Panc1 (cell line): Measurements from ENCODE around the gene HHIP. TPM values are rescaled to one million over a fixed set of nuclear protein-coding genes. Genes with fewer than 3 reads are reported as not detected.

Experiments
- ATAC-seq: fragments of 200-7000 bp; cut with Tn5 transposase; 2 replicates; pipeline ENCODE4 v1.9.1; 2020; ENCODE audit warnings: mild to moderate bottlenecking, moderate library complexity
- BruUV-seq: library from RNA; stranded (reverse); fragments of 400-500 nt; replicated peaks from 2 replicates; lab custom pipeline; 2021; lab: Mats Ljungman, UMichigan
- CTCF ChIA-PET: fragments of 300-600 bp; sonication (Branson Sonifier 250); formaldehyde crosslinking; loops from one replicate; lab custom pipeline; 2022; ENCODE audit warnings: antibody characterized with exemption; lab: Charles Lee
- POLR2A ChIA-PET: fragments of 300-600 bp; sonication (Branson Sonifier 250); formaldehyde crosslinking; loops from one replicate; lab custom pipeline; 2022; ENCODE audit warnings: antibody characterized with exemption; lab: Charles Lee
- DNase-seq: peaks from one replicate; pipeline ENCODE4 v3.0.0-alpha.2; 2010; ENCODE audit warnings: low read depth, low spot score
- H3K27ac ChIP-seq: 2 replicates; pipeline ENCODE4 v1.5.1; 2011; ENCODE audit warnings: mild to moderate bottlenecking, low read length, inconsistent platforms
- H3K27me3 ChIP-seq: fragments of 200-500 bp; sonication (Bioruptor generic); 2 replicates; pipeline ENCODE4 v1.6.0; 2014; ENCODE audit warnings: low read length, inconsistent platforms; ENCODE audit not compliant: control insufficient read depth, insufficient read depth
- H3K36me3 ChIP-seq: fragments of 200-500 bp; sonication (Bioruptor generic); 2 replicates; pipeline ENCODE4 v1.5.1; 2014; ENCODE audit warnings: inconsistent platforms, mild to moderate bottlenecking, low read length, moderate library complexity; ENCODE audit not compliant: control insufficient read depth, insufficient read depth
- H3K4me1 ChIP-seq: 2 replicates; pipeline ENCODE4 v1.5.1; 2011; ENCODE audit warnings: inconsistent platforms, mild to moderate bottlenecking, low read length, moderate library complexity; ENCODE audit not compliant: control insufficient read depth, insufficient read depth
- H3K4me3 ChIP-seq, 2 experiments: 2 replicates each; pipeline ENCODE4 v1.5.1; 2011 to 2012; ENCODE audit warnings: low read depth in 2 of 2, low read length in 2 of 2, mild to moderate bottlenecking in 2 of 2, inconsistent platforms in 1 of 2, moderate library complexity in 1 of 2
- H3K9me3 ChIP-seq: fragments of 200-500 bp; sonication (Bioruptor generic); 2 replicates; pipeline ENCODE4 v1.5.1; 2014; ENCODE audit warnings: low read depth, mild to moderate bottlenecking, inconsistent platforms, low read length, moderate library complexity; ENCODE audit not compliant: control insufficient read depth, insufficient read depth
- POLR2AphosphoS5 ChIP-seq: IDR thresholded peaks from 2 replicates; pipeline ENCODE4 v1.6.1; 2012; ENCODE audit warnings: mild to moderate bottlenecking, low read depth, low read length, moderate library complexity
- SIN3A ChIP-seq: IDR thresholded peaks from 2 replicates; pipeline ENCODE4 v1.6.1; 2012; ENCODE audit warnings: low read depth, mild to moderate bottlenecking, low read length, moderate library complexity, borderline replicate concordance; ENCODE audit not compliant: insufficient read depth
- TCF7L2 ChIP-seq: IDR thresholded peaks from 2 replicates; pipeline ENCODE4 v1.6.1; 2011; ENCODE audit warnings: mild to moderate bottlenecking, low read depth, low read length, inconsistent platforms
- in situ Hi-C: cut with HindIII; loops from 2 replicates; pipeline ENCODE4 v1.10.0; 2016; ENCODE audit warnings: low sequenced_read_pairs, low pct_unique_long_range_greater_than_20kb
- intact Hi-C: fragments of 100-400 bp; cut with micrococcal nuclease; formaldehyde crosslinking; loops from one replicate; pipeline ENCODE4 v1.10.0; 2022; ENCODE audit not compliant: unreplicated experiment
- total RNA-seq: library from RNA; stranded (reverse); gene quantifications from one replicate; pipeline ENCODE4 v1.2.1, GENCODE V29; 2021; ENCODE audit not compliant: unreplicated experiment
- TF ChIP-seq, protein P1 (sequence below), 2 experiments: IDR thresholded peaks; 2 replicates each; pipeline ENCODE4 v1.6.1; 2011 to 2012; ENCODE audit warnings: low read depth in 2 of 2, control low read depth in 1 of 2, low read length in 1 of 2, mild to moderate bottlenecking in 1 of 2, moderate library complexity in 1 of 2; ENCODE audit not compliant: insufficient read depth in 1 of 2
- TF ChIP-seq, protein P2 (sequence below): fragments of 450-650 bp; IDR thresholded peaks from 2 replicates; pipeline ENCODE4 v1.5.1; 2017; ENCODE audit warnings: mild to moderate bottlenecking

Gene HHIP
- total RNA-seq, 1 experiment from 2014 or later = 0.08 TPM

DNA sequence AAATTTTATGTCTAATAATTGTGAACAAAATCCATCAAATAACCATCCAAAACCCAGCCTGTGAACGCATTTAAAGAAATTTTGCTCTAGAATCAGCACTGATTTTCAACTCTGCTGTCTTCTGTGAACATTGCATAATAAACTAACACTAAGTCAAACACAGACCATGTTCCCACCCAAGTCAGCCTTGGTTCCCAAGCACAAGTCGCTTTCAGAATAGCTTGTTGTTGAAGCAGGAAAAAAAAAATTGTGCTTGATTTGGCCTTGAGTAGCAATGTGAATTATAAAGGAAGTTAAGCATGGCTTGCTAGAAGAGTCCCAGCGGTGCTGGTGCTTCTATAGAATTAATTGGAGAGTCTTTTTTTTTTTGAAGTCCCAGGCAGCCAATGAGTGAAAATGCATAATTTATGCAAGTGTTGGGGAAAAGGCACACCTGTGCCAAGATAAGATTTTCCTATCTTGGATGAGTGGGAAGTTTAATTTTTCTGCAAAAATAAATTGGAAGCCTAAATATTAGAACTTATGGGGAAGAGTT is 42.1 kb downstream of the HHIP start:
- Histone ChIP-seq H3K4me1 (no peaks in the 10 kb centered on the region), H3K9me3 (no peaks in the 10 kb centered on the region), H3K36me3 (no peaks in the 10 kb centered on the region), H3K27me3 (no peaks in the 10 kb centered on the region), H3K4me3 (no peak overlapping the region), H3K27ac (no peak overlapping the region)
- ChIA-PET CTCF (no interaction called here), POLR2A (no interaction called here)
- ATAC-seq (no peak), DNase-seq (no peak)
- no TSS peak for BruUV-seq
- TF ChIP-seq TCF7L2 = no peak
- TF ChIP-seq, protein P1, sequence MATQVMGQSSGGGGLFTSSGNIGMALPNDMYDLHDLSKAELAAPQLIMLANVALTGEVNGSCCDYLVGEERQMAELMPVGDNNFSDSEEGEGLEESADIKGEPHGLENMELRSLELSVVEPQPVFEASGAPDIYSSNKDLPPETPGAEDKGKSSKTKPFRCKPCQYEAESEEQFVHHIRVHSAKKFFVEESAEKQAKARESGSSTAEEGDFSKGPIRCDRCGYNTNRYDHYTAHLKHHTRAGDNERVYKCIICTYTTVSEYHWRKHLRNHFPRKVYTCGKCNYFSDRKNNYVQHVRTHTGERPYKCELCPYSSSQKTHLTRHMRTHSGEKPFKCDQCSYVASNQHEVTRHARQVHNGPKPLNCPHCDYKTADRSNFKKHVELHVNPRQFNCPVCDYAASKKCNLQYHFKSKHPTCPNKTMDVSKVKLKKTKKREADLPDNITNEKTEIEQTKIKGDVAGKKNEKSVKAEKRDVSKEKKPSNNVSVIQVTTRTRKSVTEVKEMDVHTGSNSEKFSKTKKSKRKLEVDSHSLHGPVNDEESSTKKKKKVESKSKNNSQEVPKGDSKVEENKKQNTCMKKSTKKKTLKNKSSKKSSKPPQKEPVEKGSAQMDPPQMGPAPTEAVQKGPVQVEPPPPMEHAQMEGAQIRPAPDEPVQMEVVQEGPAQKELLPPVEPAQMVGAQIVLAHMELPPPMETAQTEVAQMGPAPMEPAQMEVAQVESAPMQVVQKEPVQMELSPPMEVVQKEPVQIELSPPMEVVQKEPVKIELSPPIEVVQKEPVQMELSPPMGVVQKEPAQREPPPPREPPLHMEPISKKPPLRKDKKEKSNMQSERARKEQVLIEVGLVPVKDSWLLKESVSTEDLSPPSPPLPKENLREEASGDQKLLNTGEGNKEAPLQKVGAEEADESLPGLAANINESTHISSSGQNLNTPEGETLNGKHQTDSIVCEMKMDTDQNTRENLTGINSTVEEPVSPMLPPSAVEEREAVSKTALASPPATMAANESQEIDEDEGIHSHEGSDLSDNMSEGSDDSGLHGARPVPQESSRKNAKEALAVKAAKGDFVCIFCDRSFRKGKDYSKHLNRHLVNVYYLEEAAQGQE (IDR thresholded peaks at IDR 0.05; ENCODE audit: insufficient read depth in 1 of 2, low read depth in 2 of 2, low read length in 1 of 2) = no peak
- TF ChIP-seq SIN3A = no peak
- TF ChIP-seq, protein P2, sequence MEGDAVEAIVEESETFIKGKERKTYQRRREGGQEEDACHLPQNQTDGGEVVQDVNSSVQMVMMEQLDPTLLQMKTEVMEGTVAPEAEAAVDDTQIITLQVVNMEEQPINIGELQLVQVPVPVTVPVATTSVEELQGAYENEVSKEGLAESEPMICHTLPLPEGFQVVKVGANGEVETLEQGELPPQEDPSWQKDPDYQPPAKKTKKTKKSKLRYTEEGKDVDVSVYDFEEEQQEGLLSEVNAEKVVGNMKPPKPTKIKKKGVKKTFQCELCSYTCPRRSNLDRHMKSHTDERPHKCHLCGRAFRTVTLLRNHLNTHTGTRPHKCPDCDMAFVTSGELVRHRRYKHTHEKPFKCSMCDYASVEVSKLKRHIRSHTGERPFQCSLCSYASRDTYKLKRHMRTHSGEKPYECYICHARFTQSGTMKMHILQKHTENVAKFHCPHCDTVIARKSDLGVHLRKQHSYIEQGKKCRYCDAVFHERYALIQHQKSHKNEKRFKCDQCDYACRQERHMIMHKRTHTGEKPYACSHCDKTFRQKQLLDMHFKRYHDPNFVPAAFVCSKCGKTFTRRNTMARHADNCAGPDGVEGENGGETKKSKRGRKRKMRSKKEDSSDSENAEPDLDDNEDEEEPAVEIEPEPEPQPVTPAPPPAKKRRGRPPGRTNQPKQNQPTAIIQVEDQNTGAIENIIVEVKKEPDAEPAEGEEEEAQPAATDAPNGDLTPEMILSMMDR = no peak
- no peak for TF ChIP-seq POLR2AphosphoS5
- intact Hi-C loops = no loop called here
- in situ Hi-C loops = no loop called here

DNA sequence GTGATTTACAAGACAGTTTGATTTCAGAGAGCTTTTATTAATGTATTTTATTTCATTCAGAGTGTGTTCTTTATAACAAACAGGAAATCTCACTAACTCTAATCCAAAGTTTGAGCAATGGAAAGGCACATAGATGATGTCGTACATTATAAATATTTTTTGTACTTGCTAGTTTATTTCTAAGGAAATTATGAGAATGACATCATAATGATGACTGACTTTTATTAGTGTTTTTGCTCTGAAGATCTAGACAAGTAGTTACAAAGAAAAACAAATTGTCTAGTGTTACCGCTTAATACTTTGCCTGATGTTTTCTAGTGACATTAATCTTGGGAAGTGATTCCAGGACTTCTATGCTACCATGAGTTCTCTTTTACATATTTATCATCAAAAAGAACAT is 43.2 kb downstream of the HHIP start:
- H3K36me3 ChIP-seq = no peaks in the 10 kb centered on the region
- H3K4me3 ChIP-seq = no peak overlapping the region
- TF ChIP-seq, protein P1 (IDR thresholded peaks at IDR 0.05; ENCODE audit: insufficient read depth in 1 of 2, low read depth in 2 of 2, low read length in 1 of 2) = no peak
- TF ChIP-seq POLR2AphosphoS5 = no peak
- CTCF ChIA-PET = no interaction called here
- no peaks in the 10 kb centered on the region for H3K4me1 ChIP-seq
- H3K9me3 ChIP-seq = no peaks in the 10 kb centered on the region
- ATAC-seq = no peak
- no TSS peak for BruUV-seq
- no peak overlapping the region for H3K27ac ChIP-seq
- POLR2A ChIA-PET = no interaction called here
- no peak for DNase-seq
- in situ Hi-C loops (no loop called here), intact Hi-C loops (no loop called here)
- H3K27me3 ChIP-seq = no peaks in the 10 kb centered on the region
